GM18511 (cell line): Measurements from ENCODE around the gene PCDHAC1.

Source experiments
- ATAC-seq: cut with Tn5 transposase; IDR thresholded peaks from one replicate; pipeline ENCODE4 v1.9.1; 2021; ENCODE audit warnings: mild to moderate bottlenecking, moderate library complexity; ENCODE audit not compliant: unreplicated experiment

PCDHAC1 gene

GRCh38 chr5:140966293-140967225 lies 40.5 kb downstream of the PCDHAC1 start, which contains the start of gene PCDHAC2:
Gene PCDHAC2 (plus strand): TSS chr5:140966476. CDS start chr5:140966767, 291 bp downstream.
- ATAC-seq, result no peak

- no peak for ATAC-seq
These were observed 41.3 kb downstream of the PCDHAC1 start for GRCh38 chr5:140967226-140967893.

- ATAC-seq, result no peak
These were observed 43.8 kb downstream of the PCDHAC1 start for GRCh38 chr5:140969880-140970279.

GRCh38 chr5:140973550-140973949 lies 47.5 kb downstream of the PCDHAC1 start:
- ATAC-seq, result no peak

- no peak for ATAC-seq
These were observed 50.9 kb downstream of the PCDHAC1 start for GRCh38 chr5:140977003-140977402.

GRCh38 chr5:140978260-140978659 lies 52.2 kb downstream of the PCDHAC1 start:
- ATAC-seq, result no peak

- ATAC-seq, result no peak
These were observed 52.9 kb downstream of the PCDHAC1 start for GRCh38 chr5:140978983-140979382.
